Stimulated activated CD4-positive, alpha-beta T cell treated with anti-CD3 and anti-CD28 coated beads, Interleukin-15, amount 100 ng/mL, for 24 hours (primary cell): ENCODE measurements around the gene SYNJ2.
A peak's percentile ranks its signal among the peaks of the same experiment; 100 is the strongest.

Experiments used
- DNase-seq: peaks from one replicate; pipeline ENCODE4 v3.0.0-alpha.2; 2020

SYNJ2 gene

GRCh38 chr6:158015188-158015506 is 33.5 kb downstream of the SYNJ2 start:
- no peak for DNase-seq

- no peak for DNase-seq
Observed at GRCh38 chr6:158016571-158017383, 35.1 kb downstream of the SYNJ2 start.

- no peak for DNase-seq
Observed at GRCh38 chr6:158017621-158018040, 36.0 kb downstream of the SYNJ2 start.

- no peak for DNase-seq
Observed at GRCh38 chr6:158018041-158018771, 36.5 kb downstream of the SYNJ2 start.

GRCh38 chr6:158018851-158019361 is 37.2 kb downstream of the SYNJ2 start:
- DNase-seq = no peak

- no peak for DNase-seq
Observed at GRCh38 chr6:158019416-158019815, 37.8 kb downstream of the SYNJ2 start.

GRCh38 chr6:158020272-158020711 is 38.6 kb downstream of the SYNJ2 start:
- DNase-seq = no peak

- DNase-seq = no peak
Observed at GRCh38 chr6:158020811-158021210, 39.1 kb downstream of the SYNJ2 start.

- no peak for DNase-seq
Observed at GRCh38 chr6:158021376-158021775, 39.7 kb downstream of the SYNJ2 start.

- DNase-seq = no peak
Observed at GRCh38 chr6:158021814-158022748, 40.4 kb downstream of the SYNJ2 start.

GRCh38 chr6:158022749-158023596 is 41.3 kb downstream of the SYNJ2 start:
- no peak for DNase-seq

- DNase-seq = no peak
Observed at GRCh38 chr6:158023597-158023939, 41.9 kb downstream of the SYNJ2 start.

GRCh38 chr6:158024566-158025297 is 43.1 kb downstream of the SYNJ2 start:
- DNase-seq = no peak

- peak; percentile 88 for DNase-seq
Observed at GRCh38 chr6:158026054-158026900, 44.6 kb downstream of the SYNJ2 start.

GRCh38 chr6:158026901-158027589 is 45.4 kb downstream of the SYNJ2 start:
- no peak for DNase-seq

- DNase-seq = no peak
Observed at GRCh38 chr6:158027590-158028285, 46.1 kb downstream of the SYNJ2 start.

GRCh38 chr6:158028421-158028820 is 46.8 kb downstream of the SYNJ2 start:
- no peak for DNase-seq

GRCh38 chr6:158028876-158029275 is 47.2 kb downstream of the SYNJ2 start:
- no peak for DNase-seq

- no peak for DNase-seq
Observed at GRCh38 chr6:158029668-158030230, 48.1 kb downstream of the SYNJ2 start.
